KMS-11 (cell line): Measurements from ENCODE around the gene SHPK.
A peak's percentile ranks its signal among the peaks of the same experiment; 100 is the strongest.

Source experiments
- H2AFZ ChIP-seq: fragments of 200-600 bp; sonication (generic); 2 replicates; pipeline ENCODE4 v1.6.1; 2016; ENCODE audit warnings: antibody characterized with exemption, mixed run types, low read depth
- H3K27ac ChIP-seq: fragments of 200-600 bp; sonication (generic); 2 replicates; pipeline ENCODE4 v1.6.1; 2016; ENCODE audit warnings: mild to moderate bottlenecking, mixed run types
- H3K27me3 ChIP-seq: fragments of 200-600 bp; sonication (generic); 2 replicates; pipeline ENCODE4 v1.6.1; 2017; ENCODE audit warnings: mild to moderate bottlenecking, low read depth, mixed run types, moderate library complexity; ENCODE audit not compliant: insufficient read depth
- H3K36me3 ChIP-seq: fragments of 200-600 bp; sonication (generic); 2 replicates; pipeline ENCODE4 v1.6.1; 2017; ENCODE audit warnings: mild to moderate bottlenecking, mixed run types; ENCODE audit not compliant: insufficient read depth
- H3K4me1 ChIP-seq: fragments of 200-600 bp; sonication (generic); 2 replicates; pipeline ENCODE4 v1.6.1; 2016; ENCODE audit warnings: mild to moderate bottlenecking, low read depth, mixed run types; ENCODE audit not compliant: poor library complexity, severe bottlenecking
- H3K4me2 ChIP-seq: fragments of 200-600 bp; sonication (generic); 2 replicates; pipeline ENCODE4 v1.7.0; 2016; ENCODE audit warnings: mild to moderate bottlenecking, mixed run types
- H3K4me3 ChIP-seq: fragments of 200-600 bp; sonication (generic); IDR thresholded peaks from 2 replicates; pipeline ENCODE4 v1.6.1; 2017; ENCODE audit warnings: low read depth, low read length, mixed read lengths; ENCODE audit not compliant: insufficient read depth
- H3K79me2 ChIP-seq: fragments of 200-600 bp; sonication (generic); 2 replicates; pipeline ENCODE4 v1.6.1; 2016; ENCODE audit warnings: low read depth, mixed run types; ENCODE audit not compliant: insufficient read depth
- H3K9ac ChIP-seq: fragments of 200-600 bp; sonication (generic); 2 replicates; pipeline ENCODE4 v1.6.1; 2016; ENCODE audit warnings: mild to moderate bottlenecking, mixed run types
- H4K20me1 ChIP-seq: fragments of 200-600 bp; sonication (generic); 2 replicates; pipeline ENCODE4 v1.6.1; 2016; ENCODE audit warnings: mild to moderate bottlenecking, mixed run types; ENCODE audit not compliant: insufficient read depth
- CTCF ChIP-seq: fragments of 200-600 bp; sonication (generic); conservative IDR thresholded peaks from 2 replicates; pipeline ENCODE4 v1.6.1; 2017; ENCODE audit warnings: low read depth, mild to moderate bottlenecking, antibody characterized with exemption, low read length, moderate library complexity, mixed read lengths

The SHPK gene

GRCh38 chr17:3645310-3645709, 9.3 kb upstream of the SHPK start:
- no peak overlapping the region for H3K27ac ChIP-seq
- no peak overlapping the region for H2AFZ ChIP-seq
- peaks cover 14% of the 10 kb centered on the region for H3K4me1 ChIP-seq
- H3K79me2 ChIP-seq, result no peaks in the 10 kb centered on the region
- H3K27me3 ChIP-seq, result no peaks in the 10 kb centered on the region
- no peak overlapping the region for H3K4me2 ChIP-seq
- H4K20me1 ChIP-seq, result no peaks in the 10 kb centered on the region
- no peak overlapping the region for H3K9ac ChIP-seq
- H3K4me3 ChIP-seq, result no peak overlapping the region
- TF ChIP-seq CTCF, result no peak
- no peaks in the 10 kb centered on the region for H3K36me3 ChIP-seq

GRCh38 chr17:3643889-3644349, 7.9 kb upstream of the SHPK start:
- no peak overlapping the region for H3K4me2 ChIP-seq
- no peak overlapping the region for H2AFZ ChIP-seq
- TF ChIP-seq CTCF, result no peak
- no peak overlapping the region for H3K4me3 ChIP-seq
- no peak overlapping the region for H3K27ac ChIP-seq
- H4K20me1 ChIP-seq, result no peaks in the 10 kb centered on the region
- H3K79me2 ChIP-seq, result no peaks in the 10 kb centered on the region
- no peaks in the 10 kb centered on the region for H3K27me3 ChIP-seq
- H3K36me3 ChIP-seq, result no peaks in the 10 kb centered on the region
- peaks cover 28% of the 10 kb centered on the region for H3K4me1 ChIP-seq
- no peak overlapping the region for H3K9ac ChIP-seq

GRCh38 chr17:3641717-3642486, 5.9 kb upstream of the SHPK start:
- Histone ChIP-seq H3K27ac (no peak overlapping the region), H3K4me3 (no peak overlapping the region), H3K4me1 (peaks cover 34% of the 10 kb centered on the region), H2AFZ (no peak overlapping the region), H3K79me2 (no peaks in the 10 kb centered on the region; the same call in 1 of the 2 replicates), H3K4me2 (no peak overlapping the region), H4K20me1 (no peaks in the 10 kb centered on the region), H3K36me3 (no peaks in the 10 kb centered on the region), H3K9ac (no peak overlapping the region), H3K27me3 (no peaks in the 10 kb centered on the region)
- no peak for TF ChIP-seq CTCF

GRCh38 chr17:3641014-3641413, 5.0 kb upstream of the SHPK start:
- H3K79me2 ChIP-seq, result no peaks in the 10 kb centered on the region; the same call in 1 of the 2 replicates
- no peak overlapping the region for H2AFZ ChIP-seq
- H3K4me2 ChIP-seq, result peak overlapping the region; percentile 71
- peak overlapping the region; percentile 97 for H3K27ac ChIP-seq
- no peaks in the 10 kb centered on the region for H3K27me3 ChIP-seq
- H3K36me3 ChIP-seq, result no peaks in the 10 kb centered on the region
- H3K9ac ChIP-seq, result peak overlapping the region; percentile 66; the same call in 1 of the 2 replicates
- H3K4me1 ChIP-seq, result peaks cover 34% of the 10 kb centered on the region
- H4K20me1 ChIP-seq, result no peaks in the 10 kb centered on the region
- H3K4me3 ChIP-seq, result no peak overlapping the region
- no peak for TF ChIP-seq CTCF
